ENCODE results near the gene PRKAR2B. TPM values are rescaled to one million over a fixed set of nuclear protein-coding genes. Genes with fewer than 3 reads are reported as not detected.

Gene PRKAR2B
- total and polyA plus RNA-seq, 2 donors (not counting 1 experiment from before 2014, with no cell fraction given) = 6.5 to 14.7 TPM

DNA sequence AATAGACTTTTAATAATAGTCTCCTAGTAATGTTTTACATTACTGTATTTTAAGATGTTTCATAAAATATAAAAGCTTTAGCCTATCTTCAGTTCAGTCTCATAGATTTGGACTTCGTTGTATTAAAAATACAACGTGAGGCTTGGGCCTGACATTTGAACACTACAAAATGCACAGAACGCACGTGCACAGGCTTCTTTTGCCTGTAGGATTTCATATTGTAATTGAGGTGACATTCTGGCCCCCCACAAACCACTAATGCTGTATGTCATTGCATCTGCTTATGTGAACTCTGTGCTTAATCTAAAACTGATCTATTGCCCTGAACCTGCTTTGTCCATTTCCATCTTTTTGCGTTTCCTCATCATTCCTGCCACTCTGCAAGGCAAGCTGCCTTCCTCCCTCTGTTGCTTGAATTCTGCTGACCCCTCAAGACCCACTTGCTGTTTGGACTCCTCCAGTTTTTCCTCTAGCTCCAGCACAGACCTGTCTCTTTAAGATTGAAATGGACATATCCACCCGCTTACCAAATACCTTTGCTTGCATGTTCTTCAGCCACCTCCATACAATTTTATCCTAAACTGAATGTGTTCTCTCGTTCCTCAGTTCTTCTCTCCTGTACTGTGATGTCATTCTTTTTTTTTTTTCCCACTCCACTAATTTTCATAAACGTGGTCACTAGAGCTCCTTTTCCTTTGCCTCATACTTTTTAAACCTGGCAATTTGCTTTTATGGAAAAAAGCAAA, 12.4 kb downstream of the PRKAR2B start:
- H2AFZ ChIP-seq (ENCODE audit: low read length) = no peak overlapping the region
- DNase-seq (ENCODE audit: low read depth in 2 of 2) = no peak
- no peaks in the 10 kb centered on the region for H4K20me1 ChIP-seq (ENCODE audit: control insufficient read depth, extremely low read depth, insufficient read depth, low read length)
- no peaks in the 10 kb centered on the region for H3K27me3 ChIP-seq (ENCODE audit: control insufficient read depth, insufficient read depth, low read length)
- H3K4me2 ChIP-seq (ENCODE audit: extremely low read depth, insufficient read depth, low read length) = no peak overlapping the region
- H3K79me2 ChIP-seq (ENCODE audit: control insufficient read depth, insufficient read depth, low read length) = no peaks in the 10 kb centered on the region
- H3K4me3 ChIP-seq (replicated peaks in 1 of 4; ENCODE audit: control extremely low read depth in 1 of 4, insufficient read depth in 1 of 4, low read depth in 3 of 4, low read length in 4 of 4) = no peak overlapping the region
- no peak overlapping the region for H3K27ac ChIP-seq (ENCODE audit: insufficient read depth, low read length)
- no peaks in the 10 kb centered on the region for H3K4me1 ChIP-seq (ENCODE audit: control insufficient read depth, extremely low read depth, insufficient read depth, low read length)
- TF ChIP-seq EZH2 (IDR thresholded peaks at IDR 0.05; ENCODE audit: low read length, missing control alignments) = no peak
- TF ChIP-seq, protein P1, sequence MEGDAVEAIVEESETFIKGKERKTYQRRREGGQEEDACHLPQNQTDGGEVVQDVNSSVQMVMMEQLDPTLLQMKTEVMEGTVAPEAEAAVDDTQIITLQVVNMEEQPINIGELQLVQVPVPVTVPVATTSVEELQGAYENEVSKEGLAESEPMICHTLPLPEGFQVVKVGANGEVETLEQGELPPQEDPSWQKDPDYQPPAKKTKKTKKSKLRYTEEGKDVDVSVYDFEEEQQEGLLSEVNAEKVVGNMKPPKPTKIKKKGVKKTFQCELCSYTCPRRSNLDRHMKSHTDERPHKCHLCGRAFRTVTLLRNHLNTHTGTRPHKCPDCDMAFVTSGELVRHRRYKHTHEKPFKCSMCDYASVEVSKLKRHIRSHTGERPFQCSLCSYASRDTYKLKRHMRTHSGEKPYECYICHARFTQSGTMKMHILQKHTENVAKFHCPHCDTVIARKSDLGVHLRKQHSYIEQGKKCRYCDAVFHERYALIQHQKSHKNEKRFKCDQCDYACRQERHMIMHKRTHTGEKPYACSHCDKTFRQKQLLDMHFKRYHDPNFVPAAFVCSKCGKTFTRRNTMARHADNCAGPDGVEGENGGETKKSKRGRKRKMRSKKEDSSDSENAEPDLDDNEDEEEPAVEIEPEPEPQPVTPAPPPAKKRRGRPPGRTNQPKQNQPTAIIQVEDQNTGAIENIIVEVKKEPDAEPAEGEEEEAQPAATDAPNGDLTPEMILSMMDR (conservative IDR thresholded peaks at IDR 0.05 in 1 of 2, IDR thresholded peaks at IDR 0.05 in 1 of 2; ENCODE audit: low read depth in 1 of 2, low read length in 2 of 2) = no peak
- no peaks in the 10 kb centered on the region for H3K9me3 ChIP-seq (ENCODE audit: control insufficient read depth, insufficient read depth, low read depth, low read length)
- H3K36me3 ChIP-seq (ENCODE audit: control insufficient read depth, insufficient read depth, low read length) = no peaks in the 10 kb centered on the region
- H3K9ac ChIP-seq (ENCODE audit: insufficient read depth, low read length) = no peak overlapping the region

DNA sequence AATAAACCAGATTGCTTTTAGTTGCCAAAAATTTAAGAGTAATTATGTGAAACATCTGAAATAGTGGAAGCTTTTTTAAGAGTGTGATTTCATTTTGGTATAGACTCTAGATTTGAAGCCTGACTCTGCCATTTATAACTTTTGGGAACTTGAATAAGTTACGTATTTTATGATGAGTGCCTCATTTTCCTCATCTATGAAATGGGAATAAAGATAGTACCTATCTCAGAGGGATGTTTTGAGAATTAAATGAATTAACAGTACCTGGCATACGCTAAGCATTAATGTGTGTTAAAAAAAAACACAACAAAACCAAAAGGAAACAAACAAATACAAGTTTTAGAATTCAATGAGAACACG, 12.9 kb downstream of the PRKAR2B start:
- TF ChIP-seq EZH2 (IDR thresholded peaks at IDR 0.05; ENCODE audit: low read length, missing control alignments) = no peak
- TF ChIP-seq, protein P1 (conservative IDR thresholded peaks at IDR 0.05 in 1 of 2, IDR thresholded peaks at IDR 0.05 in 1 of 2; ENCODE audit: low read depth in 1 of 2, low read length in 2 of 2) = no peak
- H3K4me1 ChIP-seq (ENCODE audit: control insufficient read depth, extremely low read depth, insufficient read depth, low read length) = no peaks in the 10 kb centered on the region
- no peak overlapping the region for H3K27ac ChIP-seq (ENCODE audit: insufficient read depth, low read length)
- no peak overlapping the region for H3K4me2 ChIP-seq (ENCODE audit: extremely low read depth, insufficient read depth, low read length)
- no peak for DNase-seq (ENCODE audit: low read depth in 2 of 2)
- H3K27me3 ChIP-seq (ENCODE audit: control insufficient read depth, insufficient read depth, low read length) = no peaks in the 10 kb centered on the region
- no peak overlapping the region for H2AFZ ChIP-seq (ENCODE audit: low read length)
- H3K9me3 ChIP-seq (ENCODE audit: control insufficient read depth, insufficient read depth, low read depth, low read length) = no peaks in the 10 kb centered on the region
- no peaks in the 10 kb centered on the region for H3K79me2 ChIP-seq (ENCODE audit: control insufficient read depth, insufficient read depth, low read length)
- H3K9ac ChIP-seq (ENCODE audit: insufficient read depth, low read length) = no peak overlapping the region
- H3K36me3 ChIP-seq (ENCODE audit: control insufficient read depth, insufficient read depth, low read length) = no peaks in the 10 kb centered on the region
- H3K4me3 ChIP-seq (replicated peaks in 1 of 4; ENCODE audit: control extremely low read depth in 1 of 4, insufficient read depth in 1 of 4, low read depth in 3 of 4, low read length in 4 of 4) = no peak overlapping the region
- no peaks in the 10 kb centered on the region for H4K20me1 ChIP-seq (ENCODE audit: control insufficient read depth, extremely low read depth, insufficient read depth, low read length)

DNA sequence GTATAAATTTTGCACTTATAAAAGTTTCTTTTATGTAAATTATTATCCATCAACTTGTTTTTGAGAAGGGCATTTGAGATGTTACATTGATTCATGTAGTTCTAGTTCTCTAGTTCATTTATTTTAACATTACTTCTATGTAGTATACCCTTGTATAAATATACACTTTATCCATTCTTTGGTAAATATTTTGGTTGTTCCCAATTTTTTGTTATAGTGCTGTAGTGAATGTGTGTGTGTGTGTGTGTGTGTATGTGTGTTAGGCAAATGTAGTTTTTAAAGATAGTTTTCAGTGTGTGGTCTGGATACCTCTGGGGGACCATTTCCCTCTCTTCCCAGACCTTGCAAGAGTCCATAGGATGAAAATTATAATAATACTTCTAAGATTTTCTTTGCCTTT, 15.0 kb downstream of the PRKAR2B start:
- Histone ChIP-seq H3K9ac (ENCODE audit: insufficient read depth, low read length) (no peak overlapping the region), H3K79me2 (ENCODE audit: control insufficient read depth, insufficient read depth, low read length) (no peaks in the 10 kb centered on the region), H3K9me3 (ENCODE audit: control insufficient read depth, insufficient read depth, low read depth, low read length) (no peaks in the 10 kb centered on the region), H3K27ac (ENCODE audit: insufficient read depth, low read length) (no peak overlapping the region), H2AFZ (ENCODE audit: low read length) (no peak overlapping the region), H3K4me2 (ENCODE audit: extremely low read depth, insufficient read depth, low read length) (no peak overlapping the region), H3K36me3 (ENCODE audit: control insufficient read depth, insufficient read depth, low read length) (no peaks in the 10 kb centered on the region), H3K27me3 (ENCODE audit: control insufficient read depth, insufficient read depth, low read length) (no peaks in the 10 kb centered on the region), H3K4me1 (ENCODE audit: control insufficient read depth, extremely low read depth, insufficient read depth, low read length) (no peaks in the 10 kb centered on the region), H3K4me3 (replicated peaks in 1 of 4; ENCODE audit: control extremely low read depth in 1 of 4, insufficient read depth in 1 of 4, low read depth in 3 of 4, low read length in 4 of 4) (no peak overlapping the region), H4K20me1 (ENCODE audit: control insufficient read depth, extremely low read depth, insufficient read depth, low read length) (no peaks in the 10 kb centered on the region)
- DNase-seq (ENCODE audit: low read depth in 2 of 2) = no peak
- TF ChIP-seq, protein P1 (conservative IDR thresholded peaks at IDR 0.05 in 1 of 2, IDR thresholded peaks at IDR 0.05 in 1 of 2; ENCODE audit: low read depth in 1 of 2, low read length in 2 of 2) = no peak
- TF ChIP-seq EZH2 (IDR thresholded peaks at IDR 0.05; ENCODE audit: low read length, missing control alignments) = no peak
